GM12878 (cell line): ENCODE measurements around the gene MAPKAPK2. TPM values are rescaled to one million over a fixed set of nuclear protein-coding genes. Genes with fewer than 3 reads are reported as not detected.

Source experiments
- FOS ChIP-seq: IDR thresholded peaks from 3 replicates; pipeline ENCODE4 v1.6.1; 2011; ENCODE audit warnings: borderline replicate concordance; ENCODE audit not compliant: insufficient read length; ENCODE audit errors: extremely low read depth
- FOXM1 ChIP-seq: IDR thresholded peaks from 2 replicates; pipeline ENCODE4 v1.6.1; 2012; ENCODE audit warnings: low read depth, mild to moderate bottlenecking, inconsistent platforms, low read length, moderate library complexity
- IKZF1 ChIP-seq: fragments of 450-650 bp; conservative IDR thresholded peaks from 2 replicates; pipeline ENCODE4 v1.6.1; 2017; ENCODE audit warnings: antibody characterized with exemption, mild to moderate bottlenecking
- NFYB ChIP-seq: IDR thresholded peaks from 2 replicates; pipeline ENCODE4 v1.6.1; 2011; ENCODE audit warnings: low read depth, mild to moderate bottlenecking, low read length, improper control_type of control experiment, moderate library complexity; ENCODE audit not compliant: insufficient read depth
- NR2C2 ChIP-seq: IDR thresholded peaks from 2 replicates; pipeline ENCODE4 v1.6.1; 2011; ENCODE audit warnings: borderline replicate concordance, low read depth; ENCODE audit not compliant: control insufficient read depth, insufficient read length
- PML ChIP-seq: IDR thresholded peaks from 2 replicates; pipeline ENCODE4 v1.6.1; 2012; ENCODE audit warnings: low read length, inconsistent platforms
- POLR2A ChIP-seq: IDR thresholded peaks from 2 replicates; pipeline ENCODE4 v1.6.1; 2011; ENCODE audit warnings: low read depth, mild to moderate bottlenecking, low read length
- POLR2AphosphoS5 ChIP-seq: IDR thresholded peaks from 2 replicates; pipeline ENCODE4 v1.6.1; 2011; ENCODE audit warnings: mild to moderate bottlenecking, low read length, inconsistent platforms
- SIN3A ChIP-seq: IDR thresholded peaks from 2 replicates; pipeline ENCODE4 v1.6.1; 2012; ENCODE audit warnings: low read depth, low read length, improper control_type of control experiment
- SMAD5 ChIP-seq: IDR thresholded peaks from 2 replicates; pipeline ENCODE4 v1.6.1; 2016; ENCODE audit warnings: antibody characterized with exemption, low read depth
- SPI1 ChIP-seq: IDR thresholded peaks from 2 replicates; pipeline ENCODE4 v1.6.1; 2011; ENCODE audit warnings: low read depth, mild to moderate bottlenecking, low read length, moderate library complexity, borderline replicate concordance; ENCODE audit not compliant: insufficient read depth
- SREBF2 ChIP-seq: IDR thresholded peaks from 2 replicates; pipeline ENCODE4 v1.6.1; 2012; ENCODE audit warnings: mild to moderate bottlenecking, low read length
- SUPT20H ChIP-seq: IDR thresholded peaks from 2 replicates; pipeline ENCODE4 v1.6.1; 2011; ENCODE audit warnings: low read depth, mild to moderate bottlenecking, low read length, moderate library complexity, borderline replicate concordance; ENCODE audit not compliant: control insufficient read depth
- TCF7 ChIP-seq: IDR thresholded peaks from 2 replicates; pipeline ENCODE4 v1.6.1; 2014; ENCODE audit warnings: antibody characterized with exemption, borderline replicate concordance
- polyA plus RNA-seq, 11 experiments: library from polyadenylated mRNA; depleted of rRNA in 4 of 11; unstranded in 6 of 11; stranded (reverse) in 5 of 11; fragments of >200 nt; fragmentation: Nextera tagmentation in 4 of 11; fragmentation: Illumina TruSeq in 1 of 11; extraction: Ambion mirVana in 4 of 11; extraction: Trizol in 1 of 11; gene quantifications; 1 replicate in 1 of 11; 2 replicates in 10 of 11; pipeline versions ENCODE4 v1.2.1 to v1.2.3, GENCODE V29; 2011 to 2016; ENCODE audit warnings: inconsistent platforms in 2 of 11, missing spikeins in 2 of 11, low read depth in 1 of 11
- total RNA-seq, 4 experiments: library from RNA; depleted of rRNA in 3 of 4; stranded (reverse); fragments of >200 nt in 3 of 4; fragmentation: Illumina TruSeq in 1 of 4; extraction: Trizol in 1 of 4; gene quantifications; 2 replicates each; pipeline versions ENCODE4 v1.2.1 to v1.2.3, GENCODE V29; 2013 to 2021
- TF ChIP-seq, protein P1 (sequence below): fragments of 450-650 bp; formaldehyde crosslinking; IDR thresholded peaks from 2 replicates; pipeline ENCODE4 v1.5.0; 2022; ENCODE audit warnings: mild to moderate bottlenecking, missing genetic modification characterization
- TF ChIP-seq, protein P2 (sequence below): IDR thresholded peaks from 2 replicates; pipeline ENCODE4 v1.6.1; 2012; ENCODE audit warnings: mild to moderate bottlenecking, low read depth, low read length
- TF ChIP-seq, protein P3 (sequence below): fragments of 150-350 bp; IDR thresholded peaks from 2 replicates; pipeline ENCODE4 v1.6.1; 2014; ENCODE audit warnings: mild to moderate bottlenecking, low read depth, low read length
- TF ChIP-seq, protein P4 (sequence below): IDR thresholded peaks from 2 replicates; pipeline ENCODE4 v1.6.1; 2011; ENCODE audit warnings: low read depth, low read length, improper control_type of control experiment, borderline replicate concordance
- TF ChIP-seq, protein P5 (sequence below): fragments of 450-650 bp; IDR thresholded peaks from 2 replicates; pipeline ENCODE4 v1.6.1; 2016; ENCODE audit warnings: mild to moderate bottlenecking

The MAPKAPK2 gene
- total and polyA plus RNA-seq, 10 of the 15 experiments (the other 5 are each of a cell fraction or from before 2014, with no cell fraction given), result 0.72 to 92.2 (median 49.3) TPM

DNA sequence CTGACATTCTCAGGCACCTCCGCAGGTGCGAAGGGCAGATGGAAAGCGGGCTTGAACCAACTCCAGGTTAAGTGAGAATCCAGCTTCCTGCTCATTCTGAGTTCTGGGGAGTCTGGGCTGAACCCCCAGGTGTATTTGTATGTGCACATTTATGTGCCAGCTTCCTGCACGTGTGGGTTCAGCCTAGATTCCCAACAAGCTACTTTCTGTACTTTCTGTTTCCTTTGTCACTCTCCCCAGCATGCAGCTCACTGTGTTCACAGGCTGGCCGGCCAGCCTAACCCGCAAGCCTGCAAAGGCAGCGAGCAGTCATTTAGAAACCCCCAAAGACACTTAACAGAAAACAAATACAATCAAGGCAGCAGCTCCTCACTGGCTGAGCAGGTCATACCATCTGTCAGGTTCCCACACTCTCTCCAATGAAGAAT is 84.6 kb downstream of the MAPKAPK2 start (continued):
- TF ChIP-seq NFYB, result peak; percentile 85
- TF ChIP-seq FOXM1, result peak; percentile 74; the same call in 1 of the 2 replicates
- TF ChIP-seq IKZF1, result peak; percentile 96
- no peak; the same call in 1 of the 2 replicates for TF ChIP-seq TCF7
- TF ChIP-seq SREBF2, result no peak
- no peak for TF ChIP-seq FOS
- TF ChIP-seq SIN3A, result no peak
- TF ChIP-seq, protein P1, sequence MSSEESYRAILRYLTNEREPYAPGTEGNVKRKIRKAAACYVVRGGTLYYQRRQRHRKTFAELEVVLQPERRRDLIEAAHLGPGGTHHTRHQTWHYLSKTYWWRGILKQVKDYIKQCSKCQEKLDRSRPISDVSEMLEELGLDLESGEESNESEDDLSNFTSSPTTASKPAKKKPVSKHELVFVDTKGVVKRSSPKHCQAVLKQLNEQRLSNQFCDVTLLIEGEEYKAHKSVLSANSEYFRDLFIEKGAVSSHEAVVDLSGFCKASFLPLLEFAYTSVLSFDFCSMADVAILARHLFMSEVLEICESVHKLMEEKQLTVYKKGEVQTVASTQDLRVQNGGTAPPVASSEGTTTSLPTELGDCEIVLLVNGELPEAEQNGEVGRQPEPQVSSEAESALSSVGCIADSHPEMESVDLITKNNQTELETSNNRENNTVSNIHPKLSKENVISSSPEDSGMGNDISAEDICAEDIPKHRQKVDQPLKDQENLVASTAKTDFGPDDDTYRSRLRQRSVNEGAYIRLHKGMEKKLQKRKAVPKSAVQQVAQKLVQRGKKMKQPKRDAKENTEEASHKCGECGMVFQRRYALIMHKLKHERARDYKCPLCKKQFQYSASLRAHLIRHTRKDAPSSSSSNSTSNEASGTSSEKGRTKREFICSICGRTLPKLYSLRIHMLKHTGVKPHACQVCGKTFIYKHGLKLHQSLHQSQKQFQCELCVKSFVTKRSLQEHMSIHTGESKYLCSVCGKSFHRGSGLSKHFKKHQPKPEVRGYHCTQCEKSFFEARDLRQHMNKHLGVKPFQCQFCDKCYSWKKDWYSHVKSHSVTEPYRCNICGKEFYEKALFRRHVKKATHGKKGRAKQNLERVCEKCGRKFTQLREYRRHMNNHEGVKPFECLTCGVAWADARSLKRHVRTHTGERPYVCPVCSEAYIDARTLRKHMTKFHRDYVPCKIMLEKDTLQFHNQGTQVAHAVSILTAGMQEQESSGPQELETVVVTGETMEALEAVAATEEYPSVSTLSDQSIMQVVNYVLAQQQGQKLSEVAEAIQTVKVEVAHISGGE, result no peak
- TF ChIP-seq SUPT20H, result no peak
- TF ChIP-seq, protein P2, sequence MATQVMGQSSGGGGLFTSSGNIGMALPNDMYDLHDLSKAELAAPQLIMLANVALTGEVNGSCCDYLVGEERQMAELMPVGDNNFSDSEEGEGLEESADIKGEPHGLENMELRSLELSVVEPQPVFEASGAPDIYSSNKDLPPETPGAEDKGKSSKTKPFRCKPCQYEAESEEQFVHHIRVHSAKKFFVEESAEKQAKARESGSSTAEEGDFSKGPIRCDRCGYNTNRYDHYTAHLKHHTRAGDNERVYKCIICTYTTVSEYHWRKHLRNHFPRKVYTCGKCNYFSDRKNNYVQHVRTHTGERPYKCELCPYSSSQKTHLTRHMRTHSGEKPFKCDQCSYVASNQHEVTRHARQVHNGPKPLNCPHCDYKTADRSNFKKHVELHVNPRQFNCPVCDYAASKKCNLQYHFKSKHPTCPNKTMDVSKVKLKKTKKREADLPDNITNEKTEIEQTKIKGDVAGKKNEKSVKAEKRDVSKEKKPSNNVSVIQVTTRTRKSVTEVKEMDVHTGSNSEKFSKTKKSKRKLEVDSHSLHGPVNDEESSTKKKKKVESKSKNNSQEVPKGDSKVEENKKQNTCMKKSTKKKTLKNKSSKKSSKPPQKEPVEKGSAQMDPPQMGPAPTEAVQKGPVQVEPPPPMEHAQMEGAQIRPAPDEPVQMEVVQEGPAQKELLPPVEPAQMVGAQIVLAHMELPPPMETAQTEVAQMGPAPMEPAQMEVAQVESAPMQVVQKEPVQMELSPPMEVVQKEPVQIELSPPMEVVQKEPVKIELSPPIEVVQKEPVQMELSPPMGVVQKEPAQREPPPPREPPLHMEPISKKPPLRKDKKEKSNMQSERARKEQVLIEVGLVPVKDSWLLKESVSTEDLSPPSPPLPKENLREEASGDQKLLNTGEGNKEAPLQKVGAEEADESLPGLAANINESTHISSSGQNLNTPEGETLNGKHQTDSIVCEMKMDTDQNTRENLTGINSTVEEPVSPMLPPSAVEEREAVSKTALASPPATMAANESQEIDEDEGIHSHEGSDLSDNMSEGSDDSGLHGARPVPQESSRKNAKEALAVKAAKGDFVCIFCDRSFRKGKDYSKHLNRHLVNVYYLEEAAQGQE, result no peak
- TF ChIP-seq POLR2A, result peak; percentile 51
- TF ChIP-seq, protein P3, sequence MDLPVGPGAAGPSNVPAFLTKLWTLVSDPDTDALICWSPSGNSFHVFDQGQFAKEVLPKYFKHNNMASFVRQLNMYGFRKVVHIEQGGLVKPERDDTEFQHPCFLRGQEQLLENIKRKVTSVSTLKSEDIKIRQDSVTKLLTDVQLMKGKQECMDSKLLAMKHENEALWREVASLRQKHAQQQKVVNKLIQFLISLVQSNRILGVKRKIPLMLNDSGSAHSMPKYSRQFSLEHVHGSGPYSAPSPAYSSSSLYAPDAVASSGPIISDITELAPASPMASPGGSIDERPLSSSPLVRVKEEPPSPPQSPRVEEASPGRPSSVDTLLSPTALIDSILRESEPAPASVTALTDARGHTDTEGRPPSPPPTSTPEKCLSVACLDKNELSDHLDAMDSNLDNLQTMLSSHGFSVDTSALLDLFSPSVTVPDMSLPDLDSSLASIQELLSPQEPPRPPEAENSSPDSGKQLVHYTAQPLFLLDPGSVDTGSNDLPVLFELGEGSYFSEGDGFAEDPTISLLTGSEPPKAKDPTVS, result no peak
- TF ChIP-seq, protein P4, sequence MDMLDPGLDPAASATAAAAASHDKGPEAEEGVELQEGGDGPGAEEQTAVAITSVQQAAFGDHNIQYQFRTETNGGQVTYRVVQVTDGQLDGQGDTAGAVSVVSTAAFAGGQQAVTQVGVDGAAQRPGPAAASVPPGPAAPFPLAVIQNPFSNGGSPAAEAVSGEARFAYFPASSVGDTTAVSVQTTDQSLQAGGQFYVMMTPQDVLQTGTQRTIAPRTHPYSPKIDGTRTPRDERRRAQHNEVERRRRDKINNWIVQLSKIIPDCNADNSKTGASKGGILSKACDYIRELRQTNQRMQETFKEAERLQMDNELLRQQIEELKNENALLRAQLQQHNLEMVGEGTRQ, result no peak
- TF ChIP-seq, protein P5, sequence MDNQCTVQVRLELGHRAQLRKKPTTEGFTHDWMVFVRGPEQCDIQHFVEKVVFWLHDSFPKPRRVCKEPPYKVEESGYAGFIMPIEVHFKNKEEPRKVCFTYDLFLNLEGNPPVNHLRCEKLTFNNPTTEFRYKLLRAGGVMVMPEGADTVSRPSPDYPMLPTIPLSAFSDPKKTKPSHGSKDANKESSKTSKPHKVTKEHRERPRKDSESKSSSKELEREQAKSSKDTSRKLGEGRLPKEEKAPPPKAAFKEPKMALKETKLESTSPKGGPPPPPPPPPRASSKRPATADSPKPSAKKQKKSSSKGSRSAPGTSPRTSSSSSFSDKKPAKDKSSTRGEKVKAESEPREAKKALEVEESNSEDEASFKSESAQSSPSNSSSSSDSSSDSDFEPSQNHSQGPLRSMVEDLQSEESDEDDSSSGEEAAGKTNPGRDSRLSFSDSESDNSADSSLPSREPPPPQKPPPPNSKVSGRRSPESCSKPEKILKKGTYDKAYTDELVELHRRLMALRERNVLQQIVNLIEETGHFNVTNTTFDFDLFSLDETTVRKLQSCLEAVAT, result peak; percentile 58
- no peak for TF ChIP-seq SPI1
- TF ChIP-seq SMAD5, result no peak
- TF ChIP-seq NR2C2, result no peak
- peak; percentile 48; the same call in 1 of the 2 replicates for TF ChIP-seq POLR2AphosphoS5
- TF ChIP-seq PML, result no peak; the same call in 1 of the 2 replicates
